Caco-2 (cell line): Measurements from ENCODE around the gene RAB11FIP4. TPM values are rescaled to one million over a fixed set of nuclear protein-coding genes. Genes with fewer than 3 reads are reported as not detected.

ENCODE experiments used
- BruUV-seq: library from RNA; stranded (reverse); fragments of 400-500 nt; replicated peaks from 2 replicates; lab custom pipeline; 2021; lab: Mats Ljungman, UMichigan
- CTCF ChIA-PET: fragments of 300-600 bp; sonication (Branson Sonifier 250); formaldehyde crosslinking; loops from one replicate; lab custom pipeline; 2022; ENCODE audit warnings: antibody characterized with exemption; lab: Charles Lee
- POLR2A ChIA-PET: fragments of 300-600 bp; sonication (Branson Sonifier 250); formaldehyde crosslinking; loops from one replicate; lab custom pipeline; 2022; ENCODE audit warnings: antibody characterized with exemption; lab: Charles Lee
- DNase-seq, 2 experiments: peaks; one replicate each; pipeline versions ENCODE4 v3.0.0 to v3.0.0-alpha.2; 2020 to 2022
- H3K27me3 ChIP-seq: replicated peaks from 2 replicates; pipeline ENCODE4 v1.6.0; 2011; ENCODE audit warnings: low read length; ENCODE audit not compliant: control insufficient read depth, insufficient read depth
- H3K36me3 ChIP-seq: 2 replicates; pipeline ENCODE4 v1.5.1; 2011; ENCODE audit warnings: low read length; ENCODE audit not compliant: control insufficient read depth, insufficient read depth
- H3K4me1 ChIP-seq: fragments of 250-450 bp; sonication (Bioruptor Pico); 2 replicates; pipeline ENCODE4 v1.5.1; 2020; ENCODE audit warnings: mild to moderate bottlenecking
- H3K4me3 ChIP-seq: 2 replicates; pipeline ENCODE4 v1.5.1; 2011; ENCODE audit warnings: low read depth, mild to moderate bottlenecking, control low read depth, low read length
- H3K9me3 ChIP-seq: fragments of 250-450 bp; sonication (Bioruptor Pico); 2 replicates; pipeline ENCODE4 v1.5.1; 2020; ENCODE audit warnings: mild to moderate bottlenecking, moderate library complexity
- H3K27ac Mint-ChIP-seq: one replicate; pipeline ENCODE4 v1.8.0; 2022; ENCODE audit warnings: mixed read lengths; ENCODE audit not compliant: unreplicated experiment
- H3K27me3 Mint-ChIP-seq: one replicate; pipeline ENCODE4 v1.8.0; 2022; ENCODE audit warnings: mixed read lengths; ENCODE audit not compliant: insufficient read depth, unreplicated experiment
- H3K36me3 Mint-ChIP-seq: one replicate; pipeline ENCODE4 v1.8.0; 2022; ENCODE audit warnings: mild to moderate bottlenecking, mixed read lengths; ENCODE audit not compliant: insufficient read depth, unreplicated experiment
- H3K4me1 Mint-ChIP-seq: one replicate; pipeline ENCODE4 v1.8.0; 2022; ENCODE audit warnings: low read depth, mixed read lengths; ENCODE audit not compliant: unreplicated experiment
- H3K4me3 Mint-ChIP-seq: one replicate; pipeline ENCODE4 v1.8.0; 2022; ENCODE audit warnings: mild to moderate bottlenecking, moderate library complexity, mixed read lengths; ENCODE audit not compliant: unreplicated experiment
- H3K9me3 Mint-ChIP-seq: one replicate; pipeline ENCODE4 v1.8.0; 2022; ENCODE audit warnings: mixed read lengths; ENCODE audit not compliant: unreplicated experiment
- CTCF ChIP-seq, 2 experiments: fragments of 200-600 bp in 1 of 2; IDR thresholded peaks; 1 replicate in 1 of 2; 2 replicates in 1 of 2; pipeline versions ENCODE4 v1.5.1 to v1.8.0; 2011 to 2022; ENCODE audit warnings: antibody characterized with exemption in 1 of 2, control low read depth in 1 of 2, inconsistent platforms in 1 of 2, low read depth in 1 of 2, low read length in 1 of 2, mild to moderate bottlenecking in 1 of 2, moderate library complexity in 1 of 2; ENCODE audit not compliant: insufficient read depth in 1 of 2, severe bottlenecking in 1 of 2, unreplicated experiment in 1 of 2
- intact Hi-C: fragments of 100-400 bp; cut with micrococcal nuclease; formaldehyde crosslinking; loops from one replicate; pipeline ENCODE4 v1.10.0; 2022; ENCODE audit not compliant: unreplicated experiment
- total RNA-seq: library from RNA; stranded (reverse); gene quantifications from 2 replicates; pipeline ENCODE4 v1.2.3, GENCODE V29; 2022

The RAB11FIP4 gene
- total RNA-seq, 1 experiment from 2014 or later: 90.3 TPM

- no peaks in the 10 kb centered on the region for H3K9me3 Mint-ChIP-seq
- Histone ChIP-seq H3K4me3 (no peak overlapping the region), H3K36me3 (no peaks in the 10 kb centered on the region; the same call in 1 of the 2 replicates), H3K9me3 (no peaks in the 10 kb centered on the region), H3K27me3 (no peaks in the 10 kb centered on the region), H3K4me1 (no peaks in the 10 kb centered on the region)
- POLR2A ChIA-PET: no interaction called here
- no peak overlapping the region for H3K4me3 Mint-ChIP-seq
- H3K36me3 Mint-ChIP-seq: peaks cover 22% of the 10 kb centered on the region
- no peak for DNase-seq
- no peak overlapping the region for H3K27ac Mint-ChIP-seq
- no peaks in the 10 kb centered on the region for H3K4me1 Mint-ChIP-seq
- BruUV-seq: no TSS peak
- intact Hi-C loops: loop anchor here (10.0 kb wide), 2 partner anchors 110 to 140 kb away; no protein-coding TSS in a partner anchor
- H3K27me3 Mint-ChIP-seq: no peaks in the 10 kb centered on the region
- TF ChIP-seq CTCF (IDR thresholded peaks at IDR 0.05; ENCODE audit: insufficient read depth in 1 of 2, low read depth in 1 of 2, low read length in 1 of 2, severe bottlenecking in 1 of 2, unreplicated experiment in 1 of 2): no peak
- CTCF ChIA-PET: no interaction called here
Measured at GRCh38 chr17:31374503-31374902, 17.0 kb upstream of the RAB11FIP4 start.

GRCh38 chr17:31378638-31379037 lies 12.8 kb upstream of the RAB11FIP4 start:
- no peak overlapping the region for H3K27ac Mint-ChIP-seq
- intact Hi-C loops: loop anchor here (10.0 kb wide), 2 partner anchors 114 to 144 kb away; no protein-coding TSS in a partner anchor
- Histone ChIP-seq H3K4me3 (no peak overlapping the region), H3K36me3 (no peaks in the 10 kb centered on the region; the same call in none of the 2 replicates), H3K4me1 (no peaks in the 10 kb centered on the region), H3K9me3 (no peaks in the 10 kb centered on the region), H3K27me3 (no peaks in the 10 kb centered on the region)
- POLR2A ChIA-PET: no interaction called here
- H3K36me3 Mint-ChIP-seq: peaks cover 29% of the 10 kb centered on the region
- no peaks in the 10 kb centered on the region for H3K27me3 Mint-ChIP-seq
- H3K4me3 Mint-ChIP-seq: no peak overlapping the region
- BruUV-seq: no TSS peak
- H3K4me1 Mint-ChIP-seq: no peaks in the 10 kb centered on the region
- peak; percentile 14 to 31 for TF ChIP-seq CTCF (IDR thresholded peaks at IDR 0.05; ENCODE audit: insufficient read depth in 1 of 2, low read depth in 1 of 2, low read length in 1 of 2, severe bottlenecking in 1 of 2, unreplicated experiment in 1 of 2)
- CTCF ChIA-PET: interaction anchor here (0.8 kb wide), 1 partner anchor 11 kb away, joined by 4 read pairs; no protein-coding TSS in a partner anchor
- H3K9me3 Mint-ChIP-seq: no peaks in the 10 kb centered on the region
- DNase-seq: no peak

- Mint-ChIP-seq H3K4me1 (no peaks in the 10 kb centered on the region), H3K27me3 (no peaks in the 10 kb centered on the region), H3K4me3 (no peak overlapping the region), H3K9me3 (no peaks in the 10 kb centered on the region), H3K36me3 (peaks cover 21% of the 10 kb centered on the region), H3K27ac (no peak overlapping the region)
- ChIA-PET CTCF (no interaction called here), POLR2A (no interaction called here)
- no peaks in the 10 kb centered on the region for H3K27me3 ChIP-seq
- no peaks in the 10 kb centered on the region for H3K4me1 ChIP-seq
- DNase-seq: no peak
- TF ChIP-seq CTCF (IDR thresholded peaks at IDR 0.05; ENCODE audit: insufficient read depth in 1 of 2, low read depth in 1 of 2, low read length in 1 of 2, severe bottlenecking in 1 of 2, unreplicated experiment in 1 of 2): no peak
- no TSS peak for BruUV-seq
- H3K4me3 ChIP-seq: no peak overlapping the region
- intact Hi-C loops: loop anchor here (10.0 kb wide), 2 partner anchors 115 to 145 kb away; no protein-coding TSS in a partner anchor
- H3K36me3 ChIP-seq: no peaks in the 10 kb centered on the region; the same call in 1 of the 2 replicates
- H3K9me3 ChIP-seq: no peaks in the 10 kb centered on the region
Measured at GRCh38 chr17:31379597-31380205, 11.8 kb upstream of the RAB11FIP4 start.
